HEK293T (cell line): ENCODE results near the gene PDXP.

Experiments used
- ARNT ChIP-seq: fragments of 450-650 bp; IDR thresholded peaks from 2 replicates; pipeline ENCODE4 v1.6.1; 2017; ENCODE audit warnings: mild to moderate bottlenecking
- BHLHE40 ChIP-seq: fragments of 450-650 bp; IDR thresholded peaks from 2 replicates; pipeline ENCODE4 v1.6.1; 2016; ENCODE audit warnings: mild to moderate bottlenecking, moderate library complexity, borderline replicate concordance
- FOXA1 ChIP-seq: fragments of 450-650 bp; IDR thresholded peaks from 2 replicates; pipeline ENCODE4 v1.6.1; 2016; ENCODE audit warnings: mild to moderate bottlenecking
- LEF1 ChIP-seq: fragments of 450-650 bp; IDR thresholded peaks from 2 replicates; pipeline ENCODE4 v1.6.1; 2017; ENCODE audit warnings: mild to moderate bottlenecking, borderline replicate concordance
- SP1 ChIP-seq: fragments of 450-650 bp; IDR thresholded peaks from 2 replicates; pipeline ENCODE4 v1.6.1; 2017
- SUZ12 ChIP-seq: fragments of 450-650 bp; IDR thresholded peaks from 2 replicates; pipeline ENCODE4 v1.6.1; 2016; ENCODE audit warnings: mild to moderate bottlenecking

GRCh38 chr22:37654563-37655251 is 3.8 kb upstream of the PDXP start:
- no peak for TF ChIP-seq ARNT
- TF ChIP-seq LEF1 = no peak
- TF ChIP-seq SP1 = no peak
- no peak for TF ChIP-seq FOXA1
- no peak for TF ChIP-seq BHLHE40
- no peak for TF ChIP-seq SUZ12
